Neuronal stem cell (in vitro differentiated cells): ENCODE measurements around the gene TDG. TPM values are rescaled to one million over a fixed set of nuclear protein-coding genes. Genes with fewer than 3 reads are reported as not detected.

Experiments
- DNase-seq: peaks from one replicate; pipeline ENCODE4 v3.0.0-alpha.2; 2013; ENCODE audit warnings: low spot score
- H2AFZ ChIP-seq: one replicate; pipeline ENCODE4 v1.6.1; 2013; ENCODE audit warnings: mild to moderate bottlenecking, low read length, inconsistent platforms
- H2AK5ac ChIP-seq: 2 replicates; pipeline ENCODE4 v1.6.1; 2013; ENCODE audit warnings: low read depth, mild to moderate bottlenecking, inconsistent platforms, low read length, moderate library complexity, mixed read lengths
- H2BK120ac ChIP-seq: 2 replicates; pipeline ENCODE4 v1.6.1; 2013; ENCODE audit warnings: low read depth, mild to moderate bottlenecking, inconsistent platforms, low read length, moderate library complexity, mixed read lengths
- H2BK12ac ChIP-seq: one replicate; pipeline ENCODE4 v1.6.1; 2013; ENCODE audit warnings: low read length, inconsistent platforms
- H2BK15ac ChIP-seq: 2 replicates; pipeline ENCODE4 v1.6.1; 2013; ENCODE audit warnings: mild to moderate bottlenecking, low read length, inconsistent platforms, mixed read lengths
- H2BK5ac ChIP-seq: one replicate; pipeline ENCODE4 v1.6.1; 2013; ENCODE audit warnings: inconsistent platforms, mild to moderate bottlenecking, low read length, moderate library complexity
- H3K14ac ChIP-seq: one replicate; pipeline ENCODE4 v1.6.1; 2013; ENCODE audit warnings: low read length, inconsistent platforms
- H3K18ac ChIP-seq: 2 replicates; pipeline ENCODE4 v1.6.1; 2013; ENCODE audit warnings: low read length, inconsistent platforms
- H3K23ac ChIP-seq: 2 replicates; pipeline ENCODE4 v1.6.1; 2013; ENCODE audit warnings: low read depth, mild to moderate bottlenecking, mixed read lengths, low read length, inconsistent platforms; ENCODE audit not compliant: poor library complexity
- H3K27ac ChIP-seq: replicated peaks from 3 replicates; pipeline ENCODE4 v1.5.1; 2013; ENCODE audit warnings: low read length, inconsistent platforms
- H3K27me3 ChIP-seq, 3 experiments: 2 replicates each; pipeline ENCODE4 v1.6.1; 2013; ENCODE audit warnings: low read length in 3 of 3, mild to moderate bottlenecking in 2 of 3, inconsistent platforms in 1 of 3, low read depth in 1 of 3, mixed read lengths in 1 of 3, moderate library complexity in 1 of 3; ENCODE audit not compliant: control insufficient read depth in 3 of 3, insufficient read depth in 3 of 3
- H3K36me3 ChIP-seq, 2 donors: replicated peaks in 1 of 2; 2 replicates each; pipeline ENCODE4 v1.6.1; 2013; ENCODE audit warnings: low read length in 2 of 2; ENCODE audit not compliant: control insufficient read depth in 2 of 2, insufficient read depth in 2 of 2
- H3K4ac ChIP-seq: 2 replicates; pipeline ENCODE4 v1.6.1; 2013; ENCODE audit warnings: inconsistent platforms, mild to moderate bottlenecking, low read length, moderate library complexity
- H3K4me1 ChIP-seq, 2 donors: 1 replicate in 1 of 2; 2 replicates in 1 of 2; pipeline ENCODE4 v1.6.1; 2013; ENCODE audit warnings: low read length in 2 of 2, low read depth in 1 of 2; ENCODE audit not compliant: control insufficient read depth in 2 of 2, insufficient read depth in 1 of 2
- H3K4me2 ChIP-seq: one replicate; pipeline ENCODE4 v1.6.1; 2013; ENCODE audit warnings: mild to moderate bottlenecking, low read length, inconsistent platforms; ENCODE audit not compliant: insufficient read depth, poor library complexity, severe bottlenecking
- H3K4me3 ChIP-seq, 2 donors: 2 replicates each; pipeline ENCODE4 v1.5.1; 2013; ENCODE audit warnings: low read length in 2 of 2, mild to moderate bottlenecking in 2 of 2, inconsistent platforms in 1 of 2, moderate library complexity in 1 of 2
- H3K79me1 ChIP-seq: one replicate; pipeline ENCODE4 v1.6.1; 2013; ENCODE audit warnings: low read depth, mild to moderate bottlenecking, inconsistent platforms, low read length, moderate library complexity
- H3K9ac ChIP-seq: one replicate; pipeline ENCODE4 v1.6.1; 2013; ENCODE audit warnings: mild to moderate bottlenecking, low read depth, low read length, inconsistent platforms; ENCODE audit not compliant: poor library complexity
- H3K9me3 ChIP-seq, 2 donors: replicated peaks in 1 of 2; 2 replicates each; pipeline versions ENCODE3 to v1.6.1; 2013; ENCODE audit warnings: low read length in 2 of 2, mild to moderate bottlenecking in 2 of 2, inconsistent platforms in 1 of 2, low read depth in 1 of 2, mixed read lengths in 1 of 2, moderate library complexity in 1 of 2; ENCODE audit not compliant: control insufficient read depth in 2 of 2, insufficient read depth in 1 of 2
- H4K8ac ChIP-seq: one replicate; pipeline ENCODE4 v1.6.1; 2013; ENCODE audit warnings: low read depth, mild to moderate bottlenecking, inconsistent platforms, low read length, moderate library complexity
- H4K91ac ChIP-seq: one replicate; pipeline ENCODE4 v1.6.1; 2013; ENCODE audit warnings: low read length, low read depth, mild to moderate bottlenecking, inconsistent platforms; ENCODE audit not compliant: poor library complexity
- WGBS, 2 donors: extraction: QIAGEN DNeasy Blood & Tissue Kit; methylation state at CpG; one replicate each; pipeline ENCODE4 v1.1.7; 2013; ENCODE audit warnings: missing lambda C conversion rate in 2 of 2, mixed read lengths in 1 of 2; ENCODE audit not compliant: insufficient read length in 2 of 2, insufficient replicate concordance in 1 of 2; ENCODE audit errors: extremely low coverage in 2 of 2; 5-methylcytosine and 5-hydroxymethylcytosine counted together
- polyA plus RNA-seq, 2 experiments: library from polyadenylated mRNA; stranded (reverse); fragments of 200-250 nt; gene quantifications; one replicate each; pipeline ENCODE4 v1.2.3, GENCODE V29; 2013

Gene TDG
- 54.1 TPM for polyA plus RNA-seq (2013, experiment 1 of 2)
- 57.1 TPM for polyA plus RNA-seq (2013, experiment 2 of 2)

DNA sequence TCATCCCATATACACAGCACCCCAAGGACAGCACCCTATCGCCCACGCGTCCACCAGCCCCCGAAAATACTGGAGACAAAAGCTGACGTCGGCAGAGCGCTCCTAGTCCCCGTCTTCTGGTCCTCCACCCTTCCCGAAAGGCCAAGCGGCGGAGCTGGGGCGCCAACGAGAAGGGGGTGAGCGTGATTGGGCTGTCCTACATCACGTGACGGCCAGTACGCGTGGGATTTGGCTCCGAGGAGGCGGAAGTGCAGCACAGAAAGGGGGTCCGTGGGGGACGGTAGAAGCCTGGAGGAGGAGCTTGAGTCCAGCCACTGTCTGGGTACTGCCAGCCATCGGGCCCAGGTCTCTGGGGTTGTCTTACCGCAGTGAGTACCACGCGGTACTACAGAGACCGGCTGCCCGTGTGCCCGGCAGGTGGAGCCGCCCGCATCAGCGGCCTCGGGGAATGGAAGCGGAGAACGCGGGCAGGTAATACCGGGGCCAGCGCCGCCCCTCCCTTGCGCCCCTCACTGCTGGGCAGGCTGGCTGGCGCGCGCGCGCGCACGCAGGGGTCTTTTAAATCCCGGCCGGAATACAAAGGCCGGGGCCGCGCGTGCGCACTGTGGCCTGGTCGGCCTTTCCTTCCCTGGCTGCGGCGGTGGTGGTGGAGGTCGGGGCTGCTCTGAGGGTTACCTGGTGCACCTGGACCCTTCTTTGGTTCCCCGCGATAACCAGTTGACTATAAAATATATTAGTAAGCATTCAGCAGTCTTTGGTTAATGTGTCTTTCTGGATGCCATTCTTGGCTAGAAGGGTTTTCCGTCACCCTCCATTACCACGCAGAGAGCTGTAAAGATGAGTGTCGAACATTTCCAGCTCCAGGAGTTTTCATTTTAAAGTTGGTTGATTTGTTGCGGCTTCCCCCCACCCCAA lies at the start of gene TDG:
Gene TDG (plus strand): TSS at position 283 of the 915 bp plus-strand sequence. CDS start 166 bp downstream, at position 449.
- WGBS, 2 donors, result no CpG with 5 or more reads among the region's 64 CpGs
- H3K4me1 ChIP-seq, result peaks cover 0 to 9% of the 10 kb centered on the region in 2 donors

DNA sequence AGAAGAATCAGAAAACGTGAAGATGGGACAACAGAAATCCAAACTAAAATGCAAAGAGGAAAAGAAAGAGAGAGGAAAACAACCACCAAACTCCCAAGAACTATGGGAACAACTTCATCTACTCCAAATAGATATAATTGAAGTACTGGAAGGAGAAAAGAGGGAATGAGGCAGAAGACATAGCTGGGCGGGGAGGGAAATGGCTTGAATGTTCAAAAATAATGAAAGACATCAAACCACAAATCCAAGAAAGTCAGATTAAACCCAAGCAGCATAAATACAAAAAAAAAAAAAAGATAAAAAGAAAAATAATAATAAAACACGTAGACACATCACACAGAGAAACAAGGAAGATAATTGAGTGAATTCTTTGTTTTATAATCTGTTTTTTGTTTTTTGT lies 47.8 kb upstream of the TDG start:
- H3K18ac ChIP-seq, result no peak overlapping the region
- H3K27me3 ChIP-seq, result no peaks in the 10 kb centered on the region
- H2BK12ac ChIP-seq, result no peak overlapping the region
- H3K4me3 ChIP-seq, result no peak overlapping the region
- no peak overlapping the region for H2AK5ac ChIP-seq
- H3K14ac ChIP-seq, result no peak overlapping the region
- no peak overlapping the region for H2BK5ac ChIP-seq
- DNase-seq, result no peak
- no peak overlapping the region for H4K8ac ChIP-seq
- no peak overlapping the region for H3K9ac ChIP-seq
- no peak overlapping the region for H3K4me2 ChIP-seq
- H3K79me1 ChIP-seq, result no peaks in the 10 kb centered on the region
- no peak overlapping the region for H2BK120ac ChIP-seq
- H2AFZ ChIP-seq, result no peak overlapping the region
- peaks cover 0 to 2% of the 10 kb centered on the region in 2 donors for H3K9me3 ChIP-seq
- no peak overlapping the region for H4K91ac ChIP-seq
- no peak overlapping the region for H3K27ac ChIP-seq
- WGBS, 2 donors, result no CpG with 5 or more reads among the region's 3 CpGs
- H3K4ac ChIP-seq, result no peak overlapping the region
- no peak overlapping the region for H2BK15ac ChIP-seq
- H3K4me1 ChIP-seq, result no peaks in the 10 kb centered on the region
- no peaks in the 10 kb centered on the region for H3K36me3 ChIP-seq
- no peak overlapping the region for H3K23ac ChIP-seq

More for the DNA sequence above, at the start of gene TDG:
- Histone ChIP-seq H3K9me3 (no peaks in the 10 kb centered on the region), H3K36me3 (peaks cover 2 to 43% of the 10 kb centered on the region in 2 donors), H2BK5ac (no peak within 1 kb of the TSS), H3K4ac (no peak within 1 kb of the TSS), H3K79me1 (peaks cover 2% of the 10 kb centered on the region), H3K18ac (peak within 1 kb of the TSS; percentile 96), H3K27ac (peak within 1 kb of the TSS; percentile 91), H4K91ac (no peak within 1 kb of the TSS), H3K9ac (peak within 1 kb of the TSS; percentile 87), H2AFZ (peak within 1 kb of the TSS; percentile 89), H3K4me2 (peak within 1 kb of the TSS; percentile 81), H2BK120ac (no peak within 1 kb of the TSS), H3K4me3 (peak within 1 kb of the TSS; percentile 71 to 90), H3K23ac (peak within 1 kb of the TSS; percentile 94), H4K8ac (no peak within 1 kb of the TSS), H3K14ac (no peak within 1 kb of the TSS), H2BK15ac (no peak within 1 kb of the TSS), H3K27me3 (no peaks in the 10 kb centered on the region), H2BK12ac (no peak within 1 kb of the TSS), H2AK5ac (no peak within 1 kb of the TSS)
- peak; percentile 95 for DNase-seq

DNA sequence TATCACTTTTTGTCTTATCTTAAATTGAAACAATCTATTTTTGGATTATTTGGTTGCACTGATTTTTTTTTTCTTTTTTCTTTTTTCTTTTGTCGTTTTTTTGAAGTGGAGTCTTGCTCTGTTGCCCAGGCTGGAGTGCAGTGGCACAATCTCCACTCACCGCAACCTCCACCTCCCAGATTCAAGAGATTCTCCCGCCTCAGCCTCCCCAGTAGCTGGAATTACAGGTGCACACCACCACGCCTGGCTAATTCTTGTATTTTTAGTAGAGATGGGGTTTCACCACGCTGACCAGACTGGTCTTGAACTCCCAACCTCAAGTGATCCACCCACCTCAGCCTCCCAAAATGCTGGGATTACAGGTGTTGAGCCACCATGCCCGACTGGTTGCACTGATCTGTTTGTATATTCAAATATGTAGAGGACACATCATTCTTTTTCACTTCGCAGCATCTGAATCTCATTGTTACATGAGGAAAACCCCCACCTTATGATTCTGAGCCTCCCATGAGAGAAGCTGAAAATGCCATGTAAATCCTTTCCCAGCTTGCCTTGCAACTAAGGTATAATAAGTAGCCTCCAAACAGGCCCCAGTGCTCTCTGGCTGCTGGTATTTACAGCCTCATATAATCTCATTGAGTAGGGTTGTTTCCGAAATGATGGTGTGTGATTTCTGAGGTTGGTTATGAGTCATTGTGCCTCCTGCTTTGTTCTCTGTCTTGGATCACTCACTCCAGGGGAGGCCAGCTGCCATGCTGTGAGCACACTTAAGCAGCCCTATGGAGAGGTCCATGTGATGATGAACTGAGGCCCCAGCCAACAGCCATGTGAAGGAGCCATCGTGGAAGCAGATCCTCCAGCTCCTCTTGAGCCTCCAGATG lies 40.7 kb upstream of the TDG start:
- no peaks in the 10 kb centered on the region for H3K9me3 ChIP-seq
- no peak overlapping the region for H2BK5ac ChIP-seq
- no peak overlapping the region for H3K4me3 ChIP-seq
- H2BK15ac ChIP-seq, result no peak overlapping the region
- no peak overlapping the region for H3K27ac ChIP-seq
- H2AFZ ChIP-seq, result peak overlapping the region; percentile 13
- no CpG with 5 or more reads among the region's 9 CpGs for WGBS, 2 donors
- peaks cover 4 to 6% of the 10 kb centered on the region in 2 donors for H3K4me1 ChIP-seq
- H4K8ac ChIP-seq, result no peak overlapping the region
- H4K91ac ChIP-seq, result no peak overlapping the region
- no peak for DNase-seq
- H3K36me3 ChIP-seq, result no peaks in the 10 kb centered on the region
- no peak overlapping the region for H3K14ac ChIP-seq
- H3K4ac ChIP-seq, result no peak overlapping the region
- no peak overlapping the region for H2BK120ac ChIP-seq
- H3K23ac ChIP-seq, result no peak overlapping the region
- no peaks in the 10 kb centered on the region for H3K27me3 ChIP-seq
- no peak overlapping the region for H2AK5ac ChIP-seq
- no peaks in the 10 kb centered on the region for H3K79me1 ChIP-seq
- H2BK12ac ChIP-seq, result no peak overlapping the region
- H3K18ac ChIP-seq, result no peak overlapping the region
- no peak overlapping the region for H3K9ac ChIP-seq
- H3K4me2 ChIP-seq, result no peak overlapping the region
